Stimulated activated naive CD8-positive, alpha-beta T cell treated with anti-CD3 and anti-CD28 coated beads, Interleukin-15, amount 100 ng/mL, for 72 hours (primary cell): ENCODE data around the gene TAF4B.
"Not testable (repeated sequence)": the region's sequence is repeated elsewhere in the genome, so short reads cannot be mapped to it uniquely, and the experiment has no call there.

Experiments
- ATAC-seq: fragments of 150-1000 bp; cut with Tn5 transposase; 2 replicates; pipeline ENCODE4 v1.10.0; 2021; ENCODE audit warnings: mild to moderate bottlenecking, moderate library complexity
- DNase-seq, 2 donors: peaks; one replicate each; pipeline ENCODE4 v3.0.0; 2021 to 2022
- H3K27ac Mint-ChIP-seq, 2 donors: one replicate each; pipeline ENCODE4 v1.8.0; 2022; ENCODE audit warnings: mild to moderate bottlenecking in 2 of 2, mixed read lengths in 2 of 2, moderate library complexity in 2 of 2
- H3K27me3 Mint-ChIP-seq: one replicate; pipeline ENCODE4 v1.8.0; 2022; ENCODE audit warnings: mixed read lengths
- H3K4me1 Mint-ChIP-seq: one replicate; pipeline ENCODE4 v1.8.0; 2022; ENCODE audit warnings: mild to moderate bottlenecking, mixed read lengths
- H3K4me3 Mint-ChIP-seq, 2 donors: one replicate each; pipeline ENCODE4 v1.8.0; 2022; ENCODE audit warnings: mild to moderate bottlenecking in 2 of 2, mixed read lengths in 2 of 2, moderate library complexity in 1 of 2
- H3K9me3 Mint-ChIP-seq, 2 donors: one replicate each; pipeline ENCODE4 v1.8.0; 2022; ENCODE audit warnings: mixed read lengths in 2 of 2

Gene TAF4B

DNA sequence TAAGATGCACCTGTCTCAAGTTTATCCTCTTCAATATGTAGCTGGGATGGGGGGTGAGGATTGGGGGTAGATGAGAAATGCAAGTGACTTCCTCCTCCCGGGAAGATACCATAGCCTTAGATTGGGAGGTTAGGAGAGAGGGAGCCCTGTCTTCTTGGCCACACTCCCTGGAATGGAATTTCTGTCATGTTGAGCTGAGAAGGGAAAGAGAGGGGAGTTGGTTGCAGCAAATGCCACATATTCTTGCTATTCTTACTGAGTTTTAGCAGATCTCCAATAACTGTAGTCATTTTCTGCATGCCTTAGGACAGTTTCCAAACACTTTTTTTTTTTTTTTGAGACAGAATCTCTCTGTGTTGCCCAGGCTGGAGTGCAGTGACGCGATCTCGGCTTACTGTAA, 35.9 kb downstream of the TAF4B start:
- ATAC-seq = no peak
- H3K4me1 Mint-ChIP-seq = peaks cover 23% of the 10 kb centered on the region
- H3K9me3 Mint-ChIP-seq = peaks cover 4 to 15% of the 10 kb centered on the region in 2 donors
- H3K27me3 Mint-ChIP-seq = no peaks in the 10 kb centered on the region
- no peak overlapping the region for H3K4me3 Mint-ChIP-seq
- no peak for DNase-seq
- no peak overlapping the region for H3K27ac Mint-ChIP-seq

DNA sequence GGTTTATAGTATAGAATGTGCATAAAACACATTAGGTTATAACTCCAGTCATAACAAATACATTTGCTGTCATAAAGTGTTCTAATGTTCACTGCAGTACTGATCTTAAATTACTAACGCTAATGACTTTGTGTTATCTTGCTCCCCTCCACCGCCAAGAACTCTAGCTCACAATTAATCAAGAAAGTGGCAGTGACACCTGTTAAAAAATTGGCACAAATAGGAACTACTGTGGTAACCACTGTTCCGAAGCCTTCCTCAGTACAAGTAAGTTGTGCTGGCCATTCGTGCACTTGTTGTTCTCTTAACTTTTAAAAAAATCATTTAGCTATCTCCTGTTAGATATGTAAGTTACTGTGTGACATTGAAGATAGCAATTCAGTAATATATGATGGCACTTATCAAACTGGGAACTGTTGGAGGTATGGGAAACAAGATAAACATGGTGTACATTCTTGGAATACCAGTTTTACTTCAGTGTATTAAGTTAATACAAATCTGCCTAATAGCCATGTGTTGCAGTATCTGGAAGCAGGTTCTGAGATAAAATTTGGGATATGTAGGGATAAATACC, 41.2 kb downstream of the TAF4B start:
- H3K27me3 Mint-ChIP-seq = no peaks in the 10 kb centered on the region
- H3K4me3 Mint-ChIP-seq = no peak overlapping the region
- H3K9me3 Mint-ChIP-seq = no peaks in the 10 kb centered on the region
- no peak overlapping the region for H3K27ac Mint-ChIP-seq
- no peak for DNase-seq
- H3K4me1 Mint-ChIP-seq = no peaks in the 10 kb centered on the region
- no peak for ATAC-seq

DNA sequence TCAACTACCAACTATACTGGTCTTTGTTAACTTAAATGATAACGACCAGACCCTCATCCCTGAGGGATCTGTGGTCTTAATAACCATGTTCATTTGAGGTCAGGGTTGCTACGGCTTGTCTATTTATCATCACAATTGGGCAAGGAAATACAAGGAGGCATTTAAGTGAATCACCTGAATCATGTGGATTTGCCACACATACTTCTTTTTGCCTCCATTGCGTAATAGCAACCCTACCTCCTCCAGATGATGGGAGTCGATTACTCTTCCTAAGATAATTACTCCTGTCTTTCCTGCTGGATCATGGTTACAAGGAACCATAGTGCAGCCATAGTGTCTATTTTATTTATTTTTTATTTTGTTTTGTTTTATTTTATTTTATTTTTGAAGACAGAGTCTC, 42.2 kb downstream of the TAF4B start:
- Mint-ChIP-seq H3K9me3 (no peaks in the 10 kb centered on the region), H3K27ac (no peak overlapping the region), H3K4me1 (no peaks in the 10 kb centered on the region), H3K27me3 (no peaks in the 10 kb centered on the region), H3K4me3 (no peak overlapping the region)
- DNase-seq (no peak), ATAC-seq (no peak)

DNA sequence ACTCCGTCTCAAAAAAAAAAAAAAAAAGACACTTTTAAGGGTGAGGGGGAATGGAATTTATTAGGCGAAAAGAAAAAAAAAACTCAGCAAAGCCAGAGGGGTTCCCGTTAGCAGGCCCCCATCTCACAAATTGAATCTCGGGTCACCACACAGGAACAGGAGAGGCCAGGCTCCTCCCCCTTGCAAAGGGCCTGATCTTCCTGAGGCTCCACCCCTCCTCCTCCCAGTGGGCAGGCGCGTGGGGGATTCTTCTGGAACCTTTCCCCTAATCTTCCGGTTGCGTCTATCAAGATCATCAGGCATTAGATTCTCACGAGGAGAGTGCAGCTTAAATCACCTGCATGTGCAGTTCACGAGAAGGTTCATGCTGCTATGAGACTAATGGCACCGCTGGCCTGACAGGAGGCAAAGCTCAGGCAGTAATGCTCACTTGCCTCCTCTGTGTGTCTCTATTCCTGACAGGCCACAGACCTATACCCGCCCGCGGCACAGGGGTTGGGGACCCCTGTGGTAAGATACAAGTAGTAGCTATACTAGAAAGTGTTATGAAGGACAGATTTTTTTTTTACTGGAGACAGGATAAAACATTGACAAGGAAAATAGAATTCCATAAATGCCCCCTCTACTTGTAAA, 45.8 kb downstream of the TAF4B start:
- no peak overlapping the region for H3K4me3 Mint-ChIP-seq
- no peak for ATAC-seq
- H3K9me3 Mint-ChIP-seq = no peaks in the 10 kb centered on the region
- no peak overlapping the region for H3K27ac Mint-ChIP-seq
- no peak for DNase-seq
- H3K27me3 Mint-ChIP-seq = no peaks in the 10 kb centered on the region
- no peaks in the 10 kb centered on the region for H3K4me1 Mint-ChIP-seq

DNA sequence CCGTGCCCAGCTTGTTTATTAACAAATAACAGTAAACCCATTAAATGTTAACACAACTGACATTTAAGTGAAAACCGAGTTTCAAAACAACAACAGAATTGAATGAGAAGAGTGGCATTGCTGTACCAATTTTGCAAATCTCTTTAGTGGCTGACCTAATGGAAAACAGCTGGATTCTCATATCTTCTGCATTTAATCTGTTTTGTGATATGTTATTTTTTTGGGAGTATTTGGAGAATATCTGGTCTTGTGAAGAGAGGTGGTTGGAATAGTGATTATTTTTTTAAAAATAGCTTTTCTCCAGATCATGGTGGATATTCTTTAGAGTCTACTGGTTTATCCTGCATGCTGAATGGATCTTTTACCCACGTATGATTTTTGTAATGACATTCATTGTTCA, 51.1 kb downstream of the TAF4B start:
- no peak overlapping the region for H3K4me3 Mint-ChIP-seq
- ATAC-seq = no peak
- H3K27ac Mint-ChIP-seq = no peak overlapping the region
- H3K27me3 Mint-ChIP-seq = no peaks in the 10 kb centered on the region
- no peaks in the 10 kb centered on the region for H3K9me3 Mint-ChIP-seq
- no peak for DNase-seq
- no peaks in the 10 kb centered on the region for H3K4me1 Mint-ChIP-seq

DNA sequence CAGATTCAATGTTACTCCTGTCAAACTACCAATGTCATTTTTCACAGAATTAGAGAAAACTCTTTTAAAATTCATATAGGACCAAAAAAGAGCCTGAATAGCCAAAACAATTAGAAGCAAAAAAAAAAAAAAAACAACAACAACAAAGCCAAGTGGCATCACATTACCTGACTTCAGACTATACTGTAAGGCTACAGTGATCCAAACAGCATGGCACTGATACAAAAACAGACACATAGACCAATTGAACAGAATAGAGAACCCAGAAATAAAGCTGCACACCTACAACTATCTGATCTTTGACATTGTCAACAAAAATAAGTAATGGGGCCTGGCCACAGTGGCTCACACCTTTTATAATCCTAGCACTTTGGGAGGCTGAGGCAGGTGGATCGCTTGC, 53.2 kb downstream of the TAF4B start:
- H3K4me3 Mint-ChIP-seq = no peak overlapping the region
- H3K4me1 Mint-ChIP-seq = no peaks in the 10 kb centered on the region
- H3K27me3 Mint-ChIP-seq = no peaks in the 10 kb centered on the region
- no peak overlapping the region for H3K27ac Mint-ChIP-seq
- no peak for ATAC-seq
- no peaks in the 10 kb centered on the region for H3K9me3 Mint-ChIP-seq
- DNase-seq = no peak

DNA sequence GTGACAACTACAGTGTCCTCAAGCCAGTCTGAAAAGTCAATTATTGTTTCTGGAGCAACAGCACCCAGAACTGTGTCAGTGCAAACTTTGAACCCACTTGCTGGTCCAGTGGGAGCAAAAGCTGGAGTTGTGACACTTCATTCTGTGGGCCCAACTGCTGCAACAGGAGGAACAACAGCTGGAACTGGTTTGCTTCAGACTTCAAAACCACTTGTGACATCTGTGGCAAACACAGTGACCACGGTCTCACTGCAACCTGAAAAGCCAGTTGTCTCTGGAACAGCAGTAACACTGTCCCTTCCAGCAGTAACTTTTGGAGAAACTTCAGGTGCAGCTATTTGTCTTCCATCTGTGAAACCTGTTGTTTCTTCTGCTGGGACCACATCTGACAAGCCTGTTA, 59.8 kb downstream of the TAF4B start:
- no peak for DNase-seq
- peaks cover 24% of the 10 kb centered on the region for H3K4me1 Mint-ChIP-seq
- H3K9me3 Mint-ChIP-seq = no peaks in the 10 kb centered on the region
- H3K27ac Mint-ChIP-seq = no peak overlapping the region
- no peak overlapping the region for H3K4me3 Mint-ChIP-seq
- H3K27me3 Mint-ChIP-seq = no peaks in the 10 kb centered on the region
- no peak for ATAC-seq

DNA sequence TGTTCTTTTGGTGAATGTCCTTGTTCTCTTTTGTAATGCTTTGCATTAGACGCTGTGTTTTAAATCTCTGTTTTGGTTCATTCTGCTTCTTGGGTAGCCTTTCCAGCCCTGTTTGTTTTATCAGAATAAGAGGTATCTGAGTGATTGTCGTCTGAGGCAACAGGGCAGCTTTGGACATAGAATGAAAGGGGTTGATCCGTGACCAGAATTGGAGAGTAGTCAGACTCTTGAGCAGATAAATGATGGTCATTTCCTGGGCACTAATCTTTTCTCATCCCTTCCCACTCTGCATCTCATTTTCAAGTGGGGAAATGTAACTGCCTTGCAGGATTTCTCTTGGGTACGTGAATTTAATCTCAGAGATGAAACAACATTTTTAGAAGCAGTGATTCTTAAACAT, 61.4 kb downstream of the TAF4B start:
- DNase-seq (no peak), ATAC-seq (no peak)
- peaks cover 24% of the 10 kb centered on the region for H3K4me1 Mint-ChIP-seq
- H3K27ac Mint-ChIP-seq = no peak overlapping the region
- H3K4me3 Mint-ChIP-seq = no peak overlapping the region
- H3K27me3 Mint-ChIP-seq = no peaks in the 10 kb centered on the region
- H3K9me3 Mint-ChIP-seq = no peaks in the 10 kb centered on the region

DNA sequence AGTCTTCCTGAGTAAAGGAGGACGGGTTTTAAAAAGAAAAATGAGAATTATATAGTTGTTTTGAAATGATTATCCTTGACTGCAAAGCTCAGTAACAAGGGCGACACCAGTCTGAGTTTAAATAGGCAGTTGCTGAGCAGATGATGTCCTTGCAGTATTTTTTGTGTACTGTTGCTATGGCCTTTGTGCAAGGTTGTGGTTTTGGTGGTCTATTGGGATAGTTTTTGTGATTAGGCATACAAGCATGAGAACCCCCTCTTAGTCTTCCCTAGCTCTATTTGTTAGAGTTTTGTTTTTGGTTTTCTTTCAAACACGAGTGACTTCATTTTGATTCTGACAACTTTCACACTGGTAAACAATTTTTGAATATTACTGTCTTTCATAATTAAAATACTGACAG, 64.1 kb downstream of the TAF4B start:
- DNase-seq = no peak
- Mint-ChIP-seq H3K9me3 (no peaks in the 10 kb centered on the region), H3K4me3 (no peak overlapping the region), H3K27ac (no peak overlapping the region), H3K27me3 (no peaks in the 10 kb centered on the region), H3K4me1 (peaks cover 28% of the 10 kb centered on the region)
- no peak for ATAC-seq

DNA sequence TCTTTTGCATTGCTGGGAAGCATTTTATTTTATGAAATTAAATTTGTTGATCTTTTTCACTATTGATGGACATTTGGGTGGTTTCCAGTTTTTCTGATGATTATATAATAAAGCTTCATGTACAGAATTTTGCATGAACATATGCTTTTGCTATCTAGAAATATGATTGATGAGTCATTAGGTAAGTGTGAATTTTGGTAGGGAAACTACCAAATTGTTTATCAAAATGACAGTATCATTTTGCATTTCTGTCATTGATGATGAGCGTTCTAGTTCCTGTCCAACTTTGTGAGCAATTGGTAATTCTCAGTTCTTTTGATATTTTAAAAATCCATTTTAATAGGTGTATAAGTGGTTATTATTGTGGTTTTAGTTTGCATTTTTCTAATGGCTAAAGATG, 67.7 kb downstream of the TAF4B start:
- no peak overlapping the region for H3K27ac Mint-ChIP-seq
- DNase-seq = no peak
- ATAC-seq = peak; percentile 57
- H3K27me3 Mint-ChIP-seq = no peaks in the 10 kb centered on the region
- no peaks in the 10 kb centered on the region for H3K9me3 Mint-ChIP-seq
- no peak overlapping the region for H3K4me3 Mint-ChIP-seq
- H3K4me1 Mint-ChIP-seq = peaks cover 18% of the 10 kb centered on the region

DNA sequence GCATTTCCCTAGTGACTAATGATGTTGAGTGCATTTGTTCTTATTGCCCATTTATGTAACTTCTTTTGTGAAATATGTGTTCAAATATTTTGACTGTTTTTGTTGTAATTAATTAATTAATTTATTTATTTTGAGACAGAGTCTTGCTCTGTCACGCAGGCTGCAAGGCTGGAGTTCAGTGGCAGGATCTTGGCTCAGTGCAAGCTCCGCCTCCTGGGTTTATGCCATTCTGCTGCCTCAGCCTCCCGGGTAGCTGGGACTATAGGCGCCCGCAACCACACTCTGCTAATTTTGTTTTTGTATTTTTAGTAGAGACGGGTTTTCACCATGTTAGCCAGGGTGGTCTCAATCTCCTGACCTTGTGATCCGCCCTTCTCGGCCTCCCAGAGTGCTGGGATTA, 71.9 kb downstream of the TAF4B start:
- no peaks in the 10 kb centered on the region for H3K27me3 Mint-ChIP-seq
- H3K4me3 Mint-ChIP-seq = no peak overlapping the region
- H3K9me3 Mint-ChIP-seq = no peaks in the 10 kb centered on the region
- no peak for ATAC-seq
- no peak for DNase-seq
- no peak overlapping the region for H3K27ac Mint-ChIP-seq
- peaks cover 4% of the 10 kb centered on the region for H3K4me1 Mint-ChIP-seq

DNA sequence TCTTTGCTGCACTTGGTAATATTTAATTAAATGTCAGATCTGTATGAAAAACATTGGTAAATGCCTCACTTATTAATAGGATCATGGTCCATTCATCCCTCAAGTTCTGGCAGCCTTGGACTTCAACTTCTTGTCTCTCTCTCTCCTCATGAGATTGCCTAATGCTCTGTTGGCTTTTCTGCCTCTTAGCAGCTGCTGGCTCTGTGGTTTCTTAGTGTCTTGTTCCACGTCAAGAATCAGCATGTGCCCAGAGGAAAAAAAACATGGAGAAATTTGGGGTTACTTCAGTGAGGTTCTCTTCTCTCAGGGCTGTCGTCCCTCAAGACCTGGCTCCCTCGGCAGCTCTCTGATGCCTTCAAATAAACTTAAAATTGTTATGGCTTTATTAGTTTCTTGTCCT, 75.4 kb downstream of the TAF4B start:
- Mint-ChIP-seq H3K27ac (no peak overlapping the region), H3K9me3 (no peaks in the 10 kb centered on the region), H3K4me3 (no peak overlapping the region), H3K4me1 (no peaks in the 10 kb centered on the region), H3K27me3 (no peaks in the 10 kb centered on the region)
- DNase-seq = no peak
- ATAC-seq = no peak

DNA sequence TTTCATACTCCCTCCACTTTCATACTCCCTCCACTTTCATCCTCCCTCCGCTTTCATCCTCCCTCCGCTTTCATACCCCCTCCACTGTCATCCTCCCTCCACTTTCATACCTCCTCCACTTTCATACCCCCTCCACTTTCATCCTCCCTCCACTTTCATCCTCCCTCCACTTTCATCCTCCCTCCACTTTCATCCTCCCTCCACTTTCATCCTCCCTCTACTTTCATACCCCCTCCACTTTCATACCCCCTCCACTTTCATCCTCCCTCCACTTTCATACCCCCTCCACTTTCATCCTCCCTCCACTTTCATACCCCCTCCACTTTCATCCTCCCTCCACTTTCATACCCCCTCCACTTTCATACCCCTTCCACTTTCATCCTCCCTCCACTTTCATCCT, 77.0 kb downstream of the TAF4B start:
- ATAC-seq, H3K27me3 Mint-ChIP-seq, DNase-seq, H3K4me1 Mint-ChIP-seq, H3K27ac Mint-ChIP-seq, H3K4me3 Mint-ChIP-seq, H3K9me3 Mint-ChIP-seq: not testable (repeated sequence)

DNA sequence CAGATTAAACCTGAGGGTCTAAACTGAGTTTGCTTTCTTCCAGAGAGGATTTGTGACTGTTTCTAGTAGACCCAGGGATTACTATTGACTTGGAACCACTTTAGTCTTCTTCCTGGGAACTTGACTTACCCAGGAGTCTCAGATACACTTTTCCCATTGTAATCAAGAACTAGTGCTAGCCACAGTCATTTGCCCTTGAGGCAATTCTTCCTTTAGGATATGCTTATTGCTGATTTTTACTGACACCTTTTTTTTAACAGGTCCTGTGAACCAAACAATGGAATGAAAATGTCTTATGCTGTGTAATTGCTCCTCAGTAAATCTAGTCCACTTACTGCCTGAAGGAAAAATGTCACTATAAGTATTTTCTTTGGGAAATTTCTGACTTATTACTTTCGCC, 78.3 kb downstream of the TAF4B start:
- DNase-seq = no peak
- no peaks in the 10 kb centered on the region for H3K27me3 Mint-ChIP-seq

DNA sequence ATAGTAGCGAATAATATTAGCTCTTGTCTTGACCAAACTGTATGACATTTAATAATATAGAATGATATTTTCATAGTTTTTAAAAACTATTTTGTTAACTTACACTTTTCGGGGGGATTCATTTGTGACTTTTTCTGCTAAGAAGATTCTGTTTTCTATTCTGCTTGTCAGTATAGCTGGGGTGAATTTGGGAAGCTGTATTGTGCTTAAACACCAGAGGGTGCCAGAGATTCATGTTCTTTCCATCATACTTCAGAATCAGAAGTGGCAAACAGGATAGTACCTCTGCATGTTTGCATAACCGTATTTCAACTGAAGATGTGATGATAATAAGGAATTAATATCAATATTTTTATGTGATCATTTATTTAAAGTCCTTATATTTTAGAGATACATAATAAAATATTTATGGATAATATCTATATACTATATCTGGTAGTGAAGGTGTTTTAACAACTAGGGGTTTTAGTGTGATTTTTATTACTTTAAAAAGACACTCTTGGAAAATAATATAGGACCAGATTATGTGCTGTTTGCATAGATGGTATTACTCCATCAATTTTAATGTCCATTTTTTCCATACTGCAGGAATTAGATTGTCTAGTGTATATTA, 81.0 kb downstream of the TAF4B start:
- ATAC-seq (no peak), DNase-seq (no peak)
- Mint-ChIP-seq H3K27ac (no peak overlapping the region), H3K27me3 (no peaks in the 10 kb centered on the region), H3K4me3 (no peak overlapping the region), H3K4me1 (no peaks in the 10 kb centered on the region), H3K9me3 (no peaks in the 10 kb centered on the region)

More for the DNA sequence above, 78.3 kb downstream of the TAF4B start:
- no peaks in the 10 kb centered on the region for H3K9me3 Mint-ChIP-seq
- no peak for ATAC-seq
- peak overlapping the region in 1 of 2 donors; percentile 65 for H3K27ac Mint-ChIP-seq
- H3K4me1 Mint-ChIP-seq = no peaks in the 10 kb centered on the region
- H3K4me3 Mint-ChIP-seq = no peak overlapping the region

DNA sequence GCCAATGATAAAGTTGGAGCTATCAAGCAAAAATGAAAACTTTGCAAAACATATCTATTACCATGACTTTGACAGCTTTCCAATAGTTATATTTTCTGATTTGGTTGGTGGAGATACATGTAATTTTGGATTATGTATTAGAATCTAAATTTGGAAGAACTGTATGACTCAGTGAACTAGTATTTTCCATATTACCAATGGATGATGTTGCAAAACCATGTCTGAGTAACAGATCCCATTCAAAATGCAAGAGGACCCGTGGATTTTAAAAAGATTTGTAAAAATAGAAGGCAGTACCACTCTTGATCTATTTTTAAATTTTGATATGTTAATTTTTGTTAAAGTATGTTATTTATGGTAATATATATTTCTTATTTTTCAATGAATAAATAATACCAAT, 83.0 kb downstream of the TAF4B start:
- Mint-ChIP-seq H3K27ac (no peak overlapping the region), H3K4me3 (no peak overlapping the region), H3K4me1 (no peaks in the 10 kb centered on the region), H3K9me3 (no peaks in the 10 kb centered on the region), H3K27me3 (no peaks in the 10 kb centered on the region)
- DNase-seq (no peak), ATAC-seq (no peak)

DNA sequence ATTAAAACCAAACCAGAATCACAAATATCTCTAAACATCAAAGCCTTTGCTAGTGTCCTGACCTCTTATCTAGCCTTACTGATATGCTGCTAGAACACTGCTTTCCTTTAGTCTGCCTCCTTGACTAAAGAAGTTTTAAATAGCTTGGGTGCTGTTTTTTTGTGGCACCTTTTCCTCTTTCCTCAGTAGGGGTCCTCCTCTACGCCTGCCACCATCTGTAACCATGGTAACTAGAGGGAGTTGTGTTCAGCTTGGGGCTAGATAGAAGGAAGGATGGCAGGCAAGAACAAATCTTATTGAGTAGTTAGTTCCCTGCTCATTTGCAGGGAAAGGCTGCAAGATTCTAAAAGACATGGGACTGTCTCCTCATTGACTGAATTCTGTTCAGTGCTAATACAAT, 86.0 kb downstream of the TAF4B start:
- Mint-ChIP-seq H3K4me3 (no peak overlapping the region), H3K4me1 (no peaks in the 10 kb centered on the region), H3K27me3 (no peaks in the 10 kb centered on the region), H3K27ac (no peak overlapping the region), H3K9me3 (no peaks in the 10 kb centered on the region)
- ATAC-seq (no peak), DNase-seq (no peak)
